T-helper 17 cell (primary cell): ENCODE results near the gene GTF2I. TPM values are rescaled to one million over a fixed set of nuclear protein-coding genes. Genes with fewer than 3 reads are reported as not detected.
"Not testable (repeated sequence)": the region's sequence is repeated elsewhere in the genome, so short reads cannot be mapped to it uniquely, and the experiment has no call there.

Source experiments
- ATAC-seq: fragments of 150-1000 bp; cut with Tn5 transposase; 2 replicates; pipeline ENCODE4 v1.10.0; 2021; ENCODE audit warnings: mild to moderate bottlenecking, moderate library complexity
- DNase-seq, 3 donors: peaks; one replicate each; pipeline versions ENCODE4 v3.0.0 to v3.0.0-alpha.2; 2020 to 2021
- H3K9me3 ChIP-seq: one replicate; pipeline ENCODE4 v1.7.0; 2013; ENCODE audit warnings: low read length, mild to moderate bottlenecking; ENCODE audit not compliant: control insufficient read depth, poor library complexity, severe bottlenecking
- H3K27ac Mint-ChIP-seq: one replicate; pipeline ENCODE4 v1.8.0; 2022; ENCODE audit warnings: mild to moderate bottlenecking, moderate library complexity, mixed read lengths
- H3K27me3 Mint-ChIP-seq: one replicate; pipeline ENCODE4 v1.8.0; 2022; ENCODE audit warnings: mixed read lengths
- H3K36me3 Mint-ChIP-seq: one replicate; pipeline ENCODE4 v1.8.0; 2022; ENCODE audit warnings: low read depth, mixed read lengths
- H3K4me1 Mint-ChIP-seq: one replicate; pipeline ENCODE4 v1.8.0; 2022; ENCODE audit warnings: mild to moderate bottlenecking, mixed read lengths
- H3K4me3 Mint-ChIP-seq: one replicate; pipeline ENCODE4 v1.8.0; 2022; ENCODE audit warnings: mild to moderate bottlenecking, moderate library complexity, mixed read lengths
- total RNA-seq, 4 donors: library from RNA in 2 of 4; stranded (reverse) in 2 of 4; gene quantifications; one replicate each; pipeline ENCODE4 v1.2.3 and lab custom pipeline; 2022 to 2026

GTF2I gene
- total RNA-seq, 2 donors from 2014 or later = 127 to 141 TPM

GRCh38 chr7:74707238-74707637 is 49.7 kb downstream of the GTF2I start:
- Mint-ChIP-seq H3K27ac (no peak overlapping the region), H3K27me3 (no peaks in the 10 kb centered on the region), H3K4me3 (peak overlapping the region; percentile 19), H3K4me1 (peaks cover 3% of the 10 kb centered on the region), H3K36me3 (peaks cover 4% of the 10 kb centered on the region)
- no peaks in the 10 kb centered on the region for H3K9me3 ChIP-seq
- no peak for DNase-seq
- ATAC-seq = no peak

- peaks cover 3% of the 10 kb centered on the region for H3K4me1 Mint-ChIP-seq
- no peak for DNase-seq
- peak overlapping the region; percentile 69 for H3K27ac Mint-ChIP-seq
- no peaks in the 10 kb centered on the region for H3K27me3 Mint-ChIP-seq
- no peak for ATAC-seq
- peaks cover 5% of the 10 kb centered on the region for H3K36me3 Mint-ChIP-seq
- no peaks in the 10 kb centered on the region for H3K9me3 ChIP-seq
- H3K4me3 Mint-ChIP-seq = no peak overlapping the region
These were observed 51.2 kb downstream of the GTF2I start for GRCh38 chr7:74708569-74709275.

GRCh38 chr7:74709880-74710671 is 52.6 kb downstream of the GTF2I start:
- H3K27ac Mint-ChIP-seq = peak overlapping the region; percentile 69
- no peak for ATAC-seq
- H3K27me3 Mint-ChIP-seq = no peaks in the 10 kb centered on the region

GRCh38 chr7:74713567-74713966 is 56.0 kb downstream of the GTF2I start:
- no peaks in the 10 kb centered on the region for H3K9me3 ChIP-seq
- DNase-seq (no peak), ATAC-seq (no peak)
- Mint-ChIP-seq H3K4me3 (no peak overlapping the region), H3K27me3 (no peaks in the 10 kb centered on the region), H3K36me3 (peaks cover 4% of the 10 kb centered on the region), H3K4me1 (peaks cover 3% of the 10 kb centered on the region), H3K27ac (no peak overlapping the region)

More at GRCh38 chr7:74709880-74710671, 52.6 kb downstream of the GTF2I start:
- Mint-ChIP-seq H3K4me3 (no peak overlapping the region), H3K4me1 (peaks cover 3% of the 10 kb centered on the region), H3K36me3 (peaks cover 4% of the 10 kb centered on the region)
- no peak for DNase-seq
- H3K9me3 ChIP-seq = no peaks in the 10 kb centered on the region

- ATAC-seq (no peak), DNase-seq (no peak)
- peaks cover 4% of the 10 kb centered on the region for H3K36me3 Mint-ChIP-seq
- no peaks in the 10 kb centered on the region for H3K9me3 ChIP-seq
- peaks cover 2% of the 10 kb centered on the region for H3K4me1 Mint-ChIP-seq
- H3K4me3 Mint-ChIP-seq = no peak overlapping the region
- H3K27ac Mint-ChIP-seq = peak overlapping the region; percentile 49
- no peaks in the 10 kb centered on the region for H3K27me3 Mint-ChIP-seq
These were observed 60.4 kb downstream of the GTF2I start for GRCh38 chr7:74717889-74718288.

- no peak for DNase-seq
- Mint-ChIP-seq H3K4me1 (peaks cover 2% of the 10 kb centered on the region), H3K36me3 (peaks cover 4% of the 10 kb centered on the region), H3K27me3 (no peaks in the 10 kb centered on the region), H3K4me3 (no peak overlapping the region), H3K27ac (peak overlapping the region; percentile 49)
- no peak for ATAC-seq
- H3K9me3 ChIP-seq = no peaks in the 10 kb centered on the region
These were observed 60.8 kb downstream of the GTF2I start for GRCh38 chr7:74718336-74718735.

- no peak for DNase-seq
- Mint-ChIP-seq H3K27ac (no peak overlapping the region), H3K27me3 (no peaks in the 10 kb centered on the region), H3K4me1 (peaks cover 6% of the 10 kb centered on the region), H3K4me3 (no peak overlapping the region), H3K36me3 (peaks cover 2% of the 10 kb centered on the region)
- no peaks in the 10 kb centered on the region for H3K9me3 ChIP-seq
- no peak for ATAC-seq
These were observed 64.6 kb downstream of the GTF2I start for GRCh38 chr7:74722153-74722552.

GRCh38 chr7:74725840-74726239 is 68.3 kb downstream of the GTF2I start:
- H3K27ac Mint-ChIP-seq = peak overlapping the region; percentile 54

GRCh38 chr7:74726309-74727101 is 69.0 kb downstream of the GTF2I start:
- DNase-seq (no peak), ATAC-seq (no peak)
- H3K4me1 Mint-ChIP-seq = peaks cover 4% of the 10 kb centered on the region
- H3K27ac Mint-ChIP-seq = peak overlapping the region; percentile 86
- no peaks in the 10 kb centered on the region for H3K9me3 ChIP-seq
- no peaks in the 10 kb centered on the region for H3K36me3 Mint-ChIP-seq
- H3K4me3 Mint-ChIP-seq = no peak overlapping the region
- no peaks in the 10 kb centered on the region for H3K27me3 Mint-ChIP-seq

More at GRCh38 chr7:74725840-74726239, 68.3 kb downstream of the GTF2I start:
- ATAC-seq (no peak), DNase-seq (no peak)
- peaks cover 4% of the 10 kb centered on the region for H3K4me1 Mint-ChIP-seq
- H3K4me3 Mint-ChIP-seq = no peak overlapping the region
- no peaks in the 10 kb centered on the region for H3K9me3 ChIP-seq
- no peaks in the 10 kb centered on the region for H3K36me3 Mint-ChIP-seq
- no peaks in the 10 kb centered on the region for H3K27me3 Mint-ChIP-seq

- ATAC-seq, H3K4me3 Mint-ChIP-seq: not testable (repeated sequence)
These were observed 71.2 kb downstream of the GTF2I start for GRCh38 chr7:74728686-74729085.

GRCh38 chr7:74730186-74730585 is 72.7 kb downstream of the GTF2I start:
- H3K9me3 ChIP-seq, DNase-seq, ATAC-seq, H3K4me1 Mint-ChIP-seq, H3K4me3 Mint-ChIP-seq, H3K27me3 Mint-ChIP-seq, H3K36me3 Mint-ChIP-seq, H3K27ac Mint-ChIP-seq: not testable (repeated sequence)

More at GRCh38 chr7:74728686-74729085, 71.2 kb downstream of the GTF2I start:
- not testable (repeated sequence) for H3K27ac Mint-ChIP-seq, H3K4me1 Mint-ChIP-seq, DNase-seq, H3K9me3 ChIP-seq, H3K36me3 Mint-ChIP-seq, H3K27me3 Mint-ChIP-seq

- not testable (repeated sequence) for H3K27ac Mint-ChIP-seq, ATAC-seq, DNase-seq, H3K4me3 Mint-ChIP-seq, H3K27me3 Mint-ChIP-seq, H3K36me3 Mint-ChIP-seq, H3K9me3 ChIP-seq, H3K4me1 Mint-ChIP-seq
These were observed 82.6 kb downstream of the GTF2I start for GRCh38 chr7:74739974-74740703.
